Stimulated activated CD8-positive, alpha-beta memory T cell treated with anti-CD3 and anti-CD28 coated beads, Interleukin-12 subunit alpha, Interleukin-12 subunit beta, amount 100 ng/mL, for 24 hours (primary cell): ENCODE measurements around the gene RRBP1.

ENCODE experiments used
- DNase-seq: peaks from one replicate; pipeline ENCODE4 v3.0.0-alpha.2; 2020; ENCODE audit errors: extremely low read depth

Gene RRBP1

DNA sequence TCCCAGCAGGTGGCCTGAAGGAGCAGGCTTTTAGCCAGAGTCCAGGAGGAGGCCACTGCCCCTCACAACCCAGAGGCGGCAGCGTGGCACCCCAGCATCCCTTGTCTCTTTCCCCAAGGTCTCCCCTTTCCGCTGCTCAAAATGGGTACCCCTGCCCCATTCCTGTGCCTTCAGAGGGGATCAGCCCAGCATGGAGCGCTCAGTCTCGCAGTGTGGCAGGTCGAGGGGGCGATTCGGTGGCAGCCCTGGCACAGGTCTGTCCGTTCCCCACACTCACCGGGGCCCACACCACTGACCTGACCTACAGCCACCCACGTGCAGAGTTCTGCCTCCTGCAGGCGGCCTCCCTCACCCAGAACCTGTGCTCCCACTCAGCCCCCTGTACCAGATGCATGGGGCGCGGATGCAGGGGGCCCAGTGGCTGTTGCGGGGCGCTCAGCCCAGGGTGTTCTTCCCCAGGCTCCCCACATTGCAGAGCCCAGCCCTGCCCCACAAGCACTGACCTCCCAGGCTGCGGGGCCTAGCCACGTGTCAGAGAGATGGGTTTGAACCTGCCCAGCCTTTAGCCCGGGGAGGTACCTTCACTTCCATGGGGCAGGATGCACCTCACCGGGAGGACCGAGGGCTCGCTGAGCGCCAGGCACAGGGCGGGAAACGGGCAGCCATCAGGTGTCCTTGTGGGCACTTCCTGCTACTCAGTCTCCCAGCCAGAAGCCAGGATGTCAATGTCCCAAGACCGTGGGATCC is 70.3 kb downstream of the RRBP1 start:
- DNase-seq, result no peak

- DNase-seq, result no peak
Observed at GRCh38 chr20:17611290-17611539, 70.8 kb downstream of the RRBP1 start.

GRCh38 chr20:17610566-17611289 is 71.3 kb downstream of the RRBP1 start:
- DNase-seq, result no peak

- no peak for DNase-seq
Observed at GRCh38 chr20:17609811-17610377, 72.1 kb downstream of the RRBP1 start.

DNA sequence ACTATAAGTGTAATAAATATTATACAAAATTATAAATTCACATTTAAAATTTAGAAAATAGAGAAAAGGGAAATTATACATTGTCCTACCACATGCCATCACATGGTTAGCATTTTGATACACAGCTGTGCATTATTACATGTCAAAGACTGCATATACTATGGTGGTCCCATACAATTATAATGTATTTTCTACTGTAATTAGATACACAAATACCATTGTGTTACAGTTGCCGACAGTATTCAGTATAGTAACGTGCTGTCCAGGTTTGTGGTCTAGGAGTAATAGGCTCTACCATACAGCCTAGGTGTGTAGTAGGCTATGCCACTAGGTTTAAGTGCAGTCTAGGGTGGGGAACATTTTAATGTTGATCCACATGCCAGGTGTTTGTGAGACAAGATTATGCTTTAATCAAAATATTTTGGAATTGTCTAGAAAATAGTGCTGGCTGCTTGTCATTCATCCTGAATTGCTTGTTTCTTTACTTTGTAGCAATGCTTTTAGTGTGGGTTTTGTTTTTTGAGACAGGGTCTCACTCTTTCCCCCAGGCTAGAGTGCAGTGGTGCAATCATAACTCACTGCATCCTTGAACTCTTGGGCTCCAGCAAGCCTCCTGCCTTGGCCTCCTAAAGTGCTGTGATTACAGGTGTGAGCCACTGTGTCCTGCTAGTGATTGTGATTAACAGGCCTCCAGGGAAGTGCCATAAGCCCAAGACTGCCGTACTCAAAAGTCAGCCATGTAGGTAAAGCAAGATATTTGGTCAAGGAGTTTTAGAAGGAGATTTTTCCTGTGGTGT is 73.1 kb downstream of the RRBP1 start:
- DNase-seq, result no peak

DNA sequence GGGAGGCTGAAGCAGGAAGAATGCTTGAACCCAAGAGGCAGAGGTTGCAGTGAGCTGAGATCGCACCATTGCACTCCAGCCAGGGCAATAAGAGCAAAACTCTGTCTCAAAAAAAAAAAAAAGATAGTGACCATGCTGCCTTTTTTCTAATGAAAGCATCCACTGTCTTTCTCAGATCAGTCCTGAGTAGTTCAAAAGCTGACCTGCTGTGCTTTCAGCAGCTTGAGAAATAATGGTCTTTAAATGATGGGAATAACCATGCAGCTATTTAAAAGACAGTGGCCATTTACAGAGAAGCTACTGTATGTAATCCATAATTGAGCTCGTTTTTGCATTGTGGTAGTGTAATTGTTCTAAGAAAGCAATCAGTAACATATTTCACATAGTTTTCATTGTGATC is 76.0 kb downstream of the RRBP1 start:
- DNase-seq, result no peak

GRCh38 chr20:17605131-17605660 is 76.8 kb downstream of the RRBP1 start:
- no peak for DNase-seq

GRCh38 chr20:17602493-17602892 is 79.5 kb downstream of the RRBP1 start:
- DNase-seq, result no peak

DNA sequence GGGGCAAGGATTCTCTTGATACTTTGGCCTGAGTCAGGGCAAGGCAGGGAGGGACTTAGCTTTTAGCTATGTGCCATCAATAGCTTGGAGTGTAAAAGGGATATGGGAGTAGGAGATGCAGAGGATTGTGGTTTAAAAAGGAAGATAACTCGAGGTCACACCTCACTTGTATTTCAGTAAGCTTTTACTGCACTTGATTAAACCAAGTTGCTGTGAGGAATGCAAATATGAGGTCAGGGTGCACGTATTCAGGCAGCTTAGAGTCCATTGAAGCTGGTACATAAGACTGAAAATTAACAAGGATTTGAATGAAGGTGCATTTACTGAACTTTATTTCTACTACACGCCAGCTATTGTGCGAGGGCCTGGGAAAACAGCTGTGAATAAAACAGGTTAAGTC is 80.1 kb downstream of the RRBP1 start:
- no peak for DNase-seq

DNA sequence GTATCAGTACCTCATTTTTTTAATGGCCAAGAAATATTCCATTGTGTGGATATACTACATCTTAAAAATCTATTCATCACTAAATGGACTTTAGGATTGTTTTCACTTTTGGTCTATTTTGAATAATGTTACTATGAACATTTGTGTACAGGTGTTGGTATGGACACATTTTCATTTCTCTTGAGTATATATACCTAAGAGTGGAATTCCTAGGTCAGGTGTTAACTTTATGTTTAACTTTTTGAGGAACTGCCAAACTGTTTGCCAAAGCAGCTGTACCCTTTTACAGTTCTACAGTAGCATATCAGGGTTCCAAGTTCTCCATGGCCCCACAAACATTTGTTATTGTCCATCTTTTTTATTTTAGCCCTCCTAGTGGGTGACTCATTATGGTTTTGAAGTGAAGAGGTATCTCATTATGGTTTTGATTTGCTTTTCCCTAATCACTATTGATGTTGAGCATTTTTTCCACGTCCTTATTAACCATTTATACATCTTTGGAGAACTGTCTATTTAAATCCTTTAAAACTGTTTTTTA is 84.0 kb downstream of the RRBP1 start:
- no peak for DNase-seq

- no peak for DNase-seq
Observed at GRCh38 chr20:17595856-17596255, 86.2 kb downstream of the RRBP1 start.

DNA sequence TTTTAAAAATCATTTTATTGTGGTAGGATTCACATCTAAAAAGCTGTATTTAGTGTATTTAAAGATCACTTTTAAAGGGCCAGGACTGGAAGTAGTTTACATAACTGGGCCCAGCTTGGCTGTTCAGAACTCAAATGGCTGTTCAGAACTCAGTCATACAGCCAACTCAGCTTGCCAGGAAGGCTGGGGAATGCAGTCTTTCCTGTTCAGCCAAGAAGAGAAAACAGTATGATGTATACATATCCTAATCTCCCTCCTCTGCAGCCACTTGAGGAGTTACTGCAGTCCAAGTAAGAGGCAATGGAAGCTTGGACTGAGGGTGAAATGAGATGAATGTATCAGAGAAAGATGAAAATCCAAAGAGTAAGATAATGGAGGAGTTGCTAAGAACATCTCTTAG is 87.6 kb downstream of the RRBP1 start:
- no peak for DNase-seq

GRCh38 chr20:17593902-17594301 is 88.1 kb downstream of the RRBP1 start:
- DNase-seq, result no peak

- DNase-seq, result no peak
Observed at GRCh38 chr20:17590245-17590644, 91.8 kb downstream of the RRBP1 start.

DNA sequence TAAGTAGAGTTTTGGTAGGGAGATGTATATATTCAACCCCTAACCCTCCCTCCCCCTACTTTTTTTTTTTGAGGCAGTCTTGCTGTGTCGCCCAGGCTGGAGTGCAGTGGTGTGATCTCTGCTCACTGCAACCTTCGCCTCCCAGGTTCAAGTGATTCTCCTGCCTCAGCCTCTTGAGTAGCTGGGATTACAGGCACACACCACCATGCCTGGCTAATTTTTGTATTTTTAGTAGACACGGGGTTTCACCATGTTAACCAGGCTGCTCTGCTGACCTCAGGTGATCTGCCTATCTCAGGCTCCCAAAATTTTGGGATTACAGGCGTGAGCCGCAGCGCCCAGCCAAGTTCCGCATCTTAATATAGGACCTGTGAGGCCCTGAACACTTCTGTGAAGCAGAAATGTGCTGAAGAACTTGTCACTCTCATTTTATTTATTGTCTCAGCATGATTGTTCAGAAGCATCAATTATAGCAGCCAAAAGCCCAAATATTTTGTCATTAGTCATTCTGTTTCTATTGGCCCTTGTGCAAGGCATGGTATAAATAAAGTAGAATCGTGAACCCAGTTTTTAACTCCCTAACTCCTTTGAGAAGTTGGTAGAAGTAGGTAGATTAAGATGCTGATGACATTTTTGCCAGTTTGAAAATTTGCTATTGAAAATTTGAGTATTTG is 92.7 kb downstream of the RRBP1 start:
- no peak for DNase-seq

GRCh38 chr20:17587824-17588223 is 94.2 kb downstream of the RRBP1 start:
- DNase-seq, result no peak

GRCh38 chr20:17587148-17587547 is 94.9 kb downstream of the RRBP1 start:
- no peak for DNase-seq

- DNase-seq, result no peak
Observed at GRCh38 chr20:17586250-17586649, 95.8 kb downstream of the RRBP1 start.

GRCh38 chr20:17584689-17585088 is 97.4 kb downstream of the RRBP1 start:
- DNase-seq, result no peak

GRCh38 chr20:17583126-17583525 is 98.9 kb downstream of the RRBP1 start:
- DNase-seq, result no peak

DNA sequence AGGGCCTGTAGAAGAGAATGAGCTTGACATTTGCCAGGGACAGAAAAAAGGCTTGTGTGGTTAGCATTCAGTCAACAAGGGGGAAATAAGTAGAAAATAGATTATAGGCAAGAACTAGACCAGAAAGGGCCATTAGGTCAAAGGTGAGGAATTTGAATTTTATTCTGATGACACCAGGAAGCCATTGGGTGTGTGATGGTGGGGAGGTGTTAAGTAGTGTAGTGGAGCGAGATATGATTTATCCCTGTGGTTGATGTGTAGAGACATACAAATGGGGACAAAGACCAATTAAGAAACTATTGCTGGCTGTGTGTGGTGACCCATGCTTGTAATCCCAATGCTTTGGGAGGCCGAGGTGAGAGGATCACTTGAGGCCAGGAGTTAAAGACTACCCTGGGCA is 101.1 kb downstream of the RRBP1 start:
- no peak for DNase-seq
